Small intestine (tissue), 7 donors: Measurements from ENCODE around the gene DDX56. TPM values are rescaled to one million over a fixed set of nuclear protein-coding genes. Genes with fewer than 3 reads are reported as not detected.
"Not testable (repeated sequence)": the region's sequence is repeated elsewhere in the genome, so short reads cannot be mapped to it uniquely, and the experiment has no call there.

Experiments
- DNase-seq, 2 donors: peaks; one replicate each; pipeline versions ENCODE4 v3.0.0 to v3.0.0-alpha.2; 2013
- FAIRE-seq: peaks from 2 replicates; lab custom pipeline; 2012; peaks lifted over from hg19 to GRCh38; lab: Jason Lieb, UNC
- H3K27ac ChIP-seq, 3 donors: one replicate each; pipeline ENCODE4 v1.5.1; 2013; ENCODE audit warnings: low read length in 2 of 3, mild to moderate bottlenecking in 2 of 3, control low read depth in 1 of 3, inconsistent platforms in 1 of 3, low read depth in 1 of 3, moderate library complexity in 1 of 3
- H3K27me3 ChIP-seq, 3 donors: one replicate each; pipeline ENCODE4 v1.6.1; 2013; ENCODE audit warnings: low read length in 3 of 3, inconsistent platforms in 1 of 3; ENCODE audit not compliant: control insufficient read depth in 3 of 3, insufficient read depth in 3 of 3
- H3K36me3 ChIP-seq, 3 donors: one replicate each; pipeline ENCODE4 v1.6.1; 2013; ENCODE audit warnings: low read length in 3 of 3, inconsistent platforms in 1 of 3, low read depth in 1 of 3, mild to moderate bottlenecking in 1 of 3, moderate library complexity in 1 of 3; ENCODE audit not compliant: control insufficient read depth in 3 of 3, insufficient read depth in 2 of 3
- H3K4me1 ChIP-seq, 3 donors: one replicate each; pipeline ENCODE4 v1.6.1; 2013; ENCODE audit warnings: low read length in 2 of 3, inconsistent platforms in 1 of 3, low read depth in 1 of 3, mild to moderate bottlenecking in 1 of 3, moderate library complexity in 1 of 3; ENCODE audit not compliant: control insufficient read depth in 3 of 3, insufficient read depth in 2 of 3
- H3K4me3 ChIP-seq, 3 donors: one replicate each; pipeline ENCODE4 v1.5.1; 2013; ENCODE audit warnings: low read length in 3 of 3, control low read depth in 1 of 3, inconsistent platforms in 1 of 3, low read depth in 1 of 3, mild to moderate bottlenecking in 1 of 3, moderate library complexity in 1 of 3
- H3K9me3 ChIP-seq, 2 donors: one replicate each; pipeline ENCODE4 v1.6.1; 2013; ENCODE audit warnings: low read depth in 1 of 2, low read length in 1 of 2; ENCODE audit not compliant: control insufficient read depth in 2 of 2, insufficient read depth in 1 of 2
- WGBS, 3 donors: extraction: QIAGEN DNeasy Blood & Tissue Kit; methylation state at CpG; one replicate each; pipeline ENCODE4 v1.1.7; 2013; 5-methylcytosine and 5-hydroxymethylcytosine counted together
- polyA plus RNA-seq, 4 donors: library from polyadenylated mRNA; stranded (reverse) in 3 of 4; unstranded in 1 of 4; fragments of 200-250 nt in 3 of 4; fragments of 120-200 nt in 1 of 4; gene quantifications; one replicate each; pipeline versions ENCODE4 v1.2.1 to v1.2.3, GENCODE V29; 2013
- donor health status: healthy with polysubstance abuse.
- donor health status: control.
- donor health status: control.
- donor health status: Bipolar disorder and iron deficiency.
- donor health status: healthy.

DDX56 gene
- polyA plus RNA-seq, 4 donors, result 62.2 to 359 (median 207) TPM

DNA sequence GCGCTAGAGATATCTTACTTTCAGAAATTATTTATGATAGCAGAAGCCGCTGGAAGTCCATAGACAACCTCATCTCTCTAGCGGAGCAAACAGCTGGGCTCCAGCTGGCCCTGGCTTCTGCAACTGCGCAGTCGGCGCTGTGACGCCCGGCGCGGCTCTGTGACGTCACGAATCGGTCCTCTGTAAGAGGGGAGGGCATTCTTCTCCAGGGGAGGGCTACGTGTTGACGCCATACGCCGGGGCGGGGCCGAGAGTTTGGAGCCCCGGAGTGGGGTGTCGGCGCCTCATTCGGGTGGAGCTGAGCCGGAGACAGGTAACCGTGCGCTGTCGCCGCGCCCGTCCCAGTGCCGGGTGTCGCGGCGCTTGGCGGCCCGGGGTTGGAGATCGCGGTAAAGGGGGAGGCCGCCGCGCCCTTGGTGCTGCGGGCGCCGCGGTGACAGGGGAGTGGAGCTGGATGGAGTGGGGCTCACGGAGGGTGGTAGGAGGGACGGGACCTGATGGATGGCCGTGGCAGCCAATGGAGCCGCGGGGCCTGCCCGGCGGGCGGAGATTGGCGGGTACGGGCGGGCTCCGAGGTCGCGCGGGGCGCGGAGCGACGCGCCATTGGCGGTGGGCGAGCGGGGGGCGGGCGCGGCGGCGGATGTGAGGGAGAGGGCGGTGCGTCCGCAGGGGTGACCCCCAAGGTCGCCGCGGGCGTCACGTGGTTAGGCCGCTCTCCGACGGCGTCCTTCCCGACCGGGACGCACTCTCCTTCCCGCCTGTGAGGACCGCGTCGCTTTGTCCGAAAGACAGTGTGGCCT lies 32.8 kb upstream of the DDX56 start, which contains the start of gene OGDH:
OGDH (plus strand) TSS at position 287 of the 800 bp plus-strand sequence. CDS start 17,717 bp downstream, outside the sequence.
- Histone ChIP-seq H3K4me1 (peaks cover 0 to 3% (median 0%) of the 10 kb centered on the region in 3 donors), H3K27ac (peak within 1 kb of the TSS; percentile 97 to 99 (median 99)), H3K27me3 (no peaks in the 10 kb centered on the region), H3K36me3 (peaks cover 0 to 9% (median 0%) of the 10 kb centered on the region in 3 donors), H3K9me3 (no peaks in the 10 kb centered on the region), H3K4me3 (peak within 1 kb of the TSS; percentile 70 to 95 (median 80))
- no peak for FAIRE-seq
- peak; percentile 99 to 100 for DNase-seq
- WGBS, 3 donors, result 0 to 1% (median 1%) methylated on average over 58 to 93 of the region's 93 CpGs

DNA sequence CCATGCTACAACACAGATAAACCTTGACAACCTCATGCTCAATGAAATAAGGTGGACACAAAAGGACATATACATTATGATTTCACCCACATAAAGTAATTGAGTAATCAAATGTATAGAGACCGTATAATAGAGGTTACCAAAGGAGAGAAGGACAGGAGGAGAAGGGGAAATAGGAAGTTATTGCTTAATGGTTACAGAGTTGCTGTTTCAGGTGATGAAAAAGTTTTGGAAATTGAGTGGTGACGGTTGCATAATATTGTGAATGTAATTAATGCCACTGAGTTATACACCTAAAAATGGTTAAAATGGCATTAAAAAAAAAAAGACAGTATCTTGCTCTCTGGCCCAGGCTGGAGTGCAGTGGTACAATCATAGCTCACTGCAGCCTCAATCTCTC lies 31.2 kb upstream of the DDX56 start:
- Histone ChIP-seq H3K4me3 (no peak overlapping the region), H3K27me3 (no peaks in the 10 kb centered on the region), H3K4me1 (peaks cover 0 to 3% (median 0%) of the 10 kb centered on the region in 3 donors), H3K27ac (no peak overlapping the region), H3K36me3 (peaks cover 0 to 9% (median 0%) of the 10 kb centered on the region in 3 donors), H3K9me3 (no peaks in the 10 kb centered on the region)
- FAIRE-seq, result no peak
- WGBS, 3 donors, result 78 to 82% (median 78%) methylated on average over 2 of the region's 2 CpGs
- DNase-seq, result no peak

DNA sequence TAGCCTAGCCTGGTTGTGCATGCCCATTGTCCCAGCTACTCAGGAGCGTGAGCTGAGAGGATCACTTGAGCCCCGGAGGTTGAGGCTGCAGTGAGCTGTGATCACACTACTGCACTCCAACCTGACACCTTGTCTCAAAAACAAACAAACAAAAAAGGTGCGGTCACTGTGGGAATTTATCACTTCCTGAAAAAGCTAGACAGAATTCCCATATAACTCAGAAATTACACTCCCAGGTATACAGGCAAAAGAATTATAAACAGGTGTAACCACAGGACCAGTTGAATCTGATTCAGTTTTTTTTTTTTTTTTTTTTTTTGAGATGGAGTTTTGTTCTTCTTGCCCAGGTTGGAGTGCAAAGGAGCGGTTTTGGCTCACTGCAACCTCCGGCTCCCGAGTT lies 29.5 kb upstream of the DDX56 start:
- H3K27me3 ChIP-seq, result no peaks in the 10 kb centered on the region
- no peak overlapping the region for H3K4me3 ChIP-seq
- peaks cover 0 to 5% (median 0%) of the 10 kb centered on the region in 3 donors for H3K36me3 ChIP-seq
- no peak for DNase-seq
- no peak for FAIRE-seq
- H3K27ac ChIP-seq, result no peak overlapping the region
- no peaks in the 10 kb centered on the region for H3K4me1 ChIP-seq
- no peaks in the 10 kb centered on the region for H3K9me3 ChIP-seq
- 70 to 74% (median 73%) methylated on average over 6 of the region's 6 CpGs for WGBS, 3 donors

DNA sequence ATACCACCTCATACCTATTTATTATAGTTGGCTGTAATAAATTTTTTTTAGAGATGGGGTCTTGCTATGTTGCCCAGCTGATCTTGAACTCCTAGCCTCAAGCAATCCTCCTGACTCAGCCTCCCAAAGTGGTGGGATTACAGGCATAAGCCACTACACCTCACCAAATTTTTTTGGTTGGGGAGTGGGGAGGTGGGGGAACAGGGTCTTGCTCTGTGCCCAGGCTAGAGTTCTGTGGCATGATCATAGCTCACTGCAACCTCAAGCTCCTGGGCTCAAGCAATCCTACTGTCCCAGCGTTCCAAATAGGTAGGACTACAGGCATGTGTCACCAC lies 28.8 kb upstream of the DDX56 start:
- Histone ChIP-seq H3K27ac (no peak overlapping the region), H3K36me3 (no peaks in the 10 kb centered on the region), H3K9me3 (no peaks in the 10 kb centered on the region), H3K4me3 (no peak overlapping the region), H3K4me1 (no peaks in the 10 kb centered on the region), H3K27me3 (no peaks in the 10 kb centered on the region)
- 50 to 66% (median 63%) methylated on average over 1 of the region's 1 CpG for WGBS, 3 donors
- no peak for DNase-seq
- FAIRE-seq, result no peak

DNA sequence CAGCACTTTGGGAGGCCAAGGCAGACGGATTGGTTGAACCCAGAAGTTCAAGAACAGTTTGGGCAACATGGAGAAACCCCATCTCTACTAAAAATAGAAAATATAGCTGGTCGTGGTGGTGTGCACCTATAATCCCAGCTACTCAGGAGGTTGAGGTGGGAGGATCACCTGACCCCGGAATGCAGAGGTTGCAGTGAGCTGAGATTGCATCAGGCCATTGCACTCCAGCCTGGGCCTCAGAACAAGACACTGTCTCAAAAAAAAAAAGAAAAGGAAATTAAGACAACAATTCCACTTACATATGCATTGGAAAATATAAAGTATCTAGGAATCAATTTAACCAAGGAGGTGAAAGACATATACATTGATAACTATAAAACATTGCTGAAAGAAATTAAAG lies 25.5 kb upstream of the DDX56 start:
- no peak for FAIRE-seq
- Histone ChIP-seq H3K4me1 (no peaks in the 10 kb centered on the region), H3K27ac (no peak overlapping the region), H3K36me3 (no peaks in the 10 kb centered on the region), H3K9me3 (no peaks in the 10 kb centered on the region), H3K27me3 (no peaks in the 10 kb centered on the region), H3K4me3 (no peak overlapping the region)
- no peak for DNase-seq
- WGBS, 3 donors, result 71 to 85% (median 85%) methylated on average over 3 of the region's 3 CpGs

DNA sequence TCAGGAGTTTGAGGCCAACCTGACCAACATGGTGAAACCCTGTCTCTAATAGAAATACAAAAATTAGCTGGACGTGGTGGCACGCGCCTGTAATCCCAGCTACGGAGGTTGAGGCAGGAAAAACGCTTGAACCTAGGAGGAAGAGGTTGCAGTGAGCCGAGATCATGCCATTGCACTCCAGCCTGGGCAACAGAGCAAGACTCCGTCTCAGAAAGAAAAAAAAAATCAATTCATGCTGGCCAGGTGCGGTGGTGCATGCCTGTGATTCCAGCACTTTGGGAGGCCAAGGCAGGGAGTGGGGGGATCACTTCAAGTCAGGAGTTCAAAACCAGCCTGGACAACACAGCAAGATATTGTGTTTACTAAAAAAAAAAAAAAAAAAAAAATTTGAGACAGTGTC lies 23.5 kb upstream of the DDX56 start:
- not testable (repeated sequence) for H3K36me3 ChIP-seq, H3K27ac ChIP-seq, H3K27me3 ChIP-seq, H3K4me1 ChIP-seq, FAIRE-seq, H3K9me3 ChIP-seq, DNase-seq, H3K4me3 ChIP-seq
- WGBS, 3 donors, result 88 to 95% (median 95%) methylated on average over 8 of the region's 8 CpGs

DNA sequence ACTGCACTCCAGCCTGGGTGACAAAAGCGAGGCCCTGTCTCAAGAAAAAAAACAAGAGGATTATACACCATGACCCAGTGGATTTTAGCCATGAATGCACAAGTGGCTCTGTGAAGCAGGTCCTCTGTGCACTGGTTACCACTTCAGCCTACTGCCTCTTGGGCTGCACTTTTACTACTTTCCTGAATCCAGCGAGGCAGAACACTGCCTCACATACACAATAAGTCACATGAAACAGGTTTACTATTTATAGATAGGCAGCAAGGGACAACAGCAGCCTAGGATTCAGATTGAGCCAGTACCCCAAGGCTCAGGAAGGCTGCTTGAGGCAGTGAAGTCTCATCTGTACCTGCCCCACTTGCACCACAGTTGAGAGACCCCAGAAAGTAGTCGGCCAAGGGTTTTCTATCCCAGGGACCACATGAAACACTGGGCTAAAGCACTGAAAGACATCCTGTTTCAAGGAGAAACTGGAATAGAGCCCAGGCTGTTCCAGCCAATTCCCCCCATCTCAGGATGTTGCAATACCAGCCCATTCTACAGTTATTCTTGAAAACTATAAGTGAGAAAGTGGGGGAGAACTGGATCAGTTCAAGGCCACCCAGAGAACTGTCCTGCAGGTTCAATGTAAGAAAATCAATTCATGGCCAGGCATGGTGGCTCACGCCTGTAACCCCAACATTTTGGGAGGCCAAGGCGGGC lies 22.4 kb upstream of the DDX56 start:
- no peak for DNase-seq
- FAIRE-seq, result no peak
- H3K4me3 ChIP-seq, result no peak overlapping the region
- no peaks in the 10 kb centered on the region for H3K36me3 ChIP-seq
- no peaks in the 10 kb centered on the region for H3K4me1 ChIP-seq
- H3K27ac ChIP-seq, result no peak overlapping the region
- no peaks in the 10 kb centered on the region for H3K27me3 ChIP-seq
- H3K9me3 ChIP-seq, result no peaks in the 10 kb centered on the region
- 71 to 80% (median 79%) methylated on average over 5 of the region's 5 CpGs for WGBS, 3 donors

DNA sequence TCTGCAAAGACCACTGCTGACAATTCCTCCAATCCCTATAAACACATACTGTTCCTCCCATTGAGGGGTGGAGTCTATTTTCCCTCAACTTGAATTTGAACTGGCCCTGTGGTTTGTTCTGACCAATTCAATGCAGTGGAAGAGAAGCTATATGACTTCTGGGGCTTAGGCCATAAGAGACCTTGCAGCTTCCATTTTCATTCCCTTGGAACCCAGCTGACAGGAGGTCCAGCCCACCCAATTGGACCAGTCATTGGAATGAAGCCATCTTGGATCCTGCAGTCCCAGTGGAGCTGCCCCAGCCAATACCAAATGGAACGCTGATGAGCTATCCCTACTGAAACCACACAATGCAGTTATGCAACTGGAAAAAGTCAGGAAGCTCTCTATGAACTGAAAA lies 17.2 kb upstream of the DDX56 start:
- no peaks in the 10 kb centered on the region for H3K36me3 ChIP-seq
- no peak for FAIRE-seq
- H3K9me3 ChIP-seq, result no peaks in the 10 kb centered on the region
- 88 to 100% (median 92%) methylated on average over 1 of the region's 1 CpG for WGBS, 3 donors
- no peaks in the 10 kb centered on the region for H3K27me3 ChIP-seq
- no peak for DNase-seq
- H3K4me3 ChIP-seq, result no peak overlapping the region
- H3K27ac ChIP-seq, result no peak overlapping the region
- peaks cover 0 to 4% (median 0%) of the 10 kb centered on the region in 3 donors for H3K4me1 ChIP-seq
